ENCODE data around the gene KCTD17. TPM values are rescaled to one million over a fixed set of nuclear protein-coding genes. Genes with fewer than 3 reads are reported as not detected.

KCTD17 gene
- total and polyA plus RNA-seq, 2 of the 4 experiments (the other 2 are of a cell fraction) = 28.3 to 37.3 TPM

DNA sequence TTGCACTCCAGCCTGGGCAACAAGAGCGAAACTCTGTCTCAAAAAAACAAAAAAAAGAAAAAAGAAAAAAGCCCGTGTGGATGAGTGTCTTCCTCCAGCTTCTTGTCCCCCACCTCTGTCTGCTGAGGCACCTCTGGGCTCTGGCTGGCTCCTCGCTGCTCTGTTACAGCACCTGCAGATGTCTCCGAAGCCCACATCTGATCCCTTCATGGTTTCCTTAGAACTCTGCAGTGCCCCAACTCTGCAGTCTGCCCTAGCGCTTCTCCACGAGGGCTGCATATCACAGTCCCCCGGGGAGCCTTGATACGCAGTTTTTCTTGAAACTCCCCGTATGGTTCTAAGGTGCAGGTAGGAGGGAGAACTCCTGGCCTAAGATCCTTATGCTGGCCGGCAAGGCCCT, 15.9 kb downstream of the KCTD17 start:
- no peak for TF ChIP-seq USF2 (IDR thresholded peaks at IDR 0.05; ENCODE audit: low read depth, low read length)
- TF ChIP-seq RAD21 (IDR thresholded peaks at IDR 0.05; ENCODE audit: low read length) = no peak
- TF ChIP-seq MAFK (IDR thresholded peaks at IDR 0.05; ENCODE audit: low read depth, low read length) = no peak
- WGBS, 2 experiments (ENCODE audit: extremely low coverage in 2 of 2, insufficient read length in 1 of 2) = 80% methylated on average over 1 of the region's 10 CpGs; no CpG with 5 or more reads in 1 of the 2 experiments
- Histone ChIP-seq H4K5ac (ENCODE audit: low read depth, low read length) (no peak overlapping the region), H3K27ac (ENCODE audit: insufficient read depth, low read length) (no peak overlapping the region), H3K9me3 (ENCODE audit: control insufficient read depth, insufficient read depth, low read length) (no peaks in the 10 kb centered on the region), H2BK5ac (ENCODE audit: low read depth, low read length, poor library complexity, severe bottlenecking) (no peak overlapping the region), H3K4me2 (ENCODE audit: low read depth, low read length) (no peak overlapping the region), H3K79me1 (ENCODE audit: low read depth in 1 of 2, low read length in 2 of 2) (no peaks in the 10 kb centered on the region), H3K9me1 (ENCODE audit: insufficient read depth, low read length) (no peaks in the 10 kb centered on the region), H4K8ac (ENCODE audit: low read depth in 2 of 2, low read length in 2 of 2) (no peak overlapping the region), H3K4ac (ENCODE audit: low read depth, low read length) (no peak overlapping the region), H3K18ac (ENCODE audit: low read depth, low read length) (no peak overlapping the region), H3K4me1 (ENCODE audit: control insufficient read depth, insufficient read depth, low read length) (no peaks in the 10 kb centered on the region), H3K23ac (ENCODE audit: low read depth, low read length) (no peak overlapping the region), H3K56ac (ENCODE audit: extremely low read depth, insufficient read depth, low read length) (no peak overlapping the region), H4K91ac (ENCODE audit: insufficient read depth, low read depth, low read length) (no peak overlapping the region), H3K14ac (replicated peaks; ENCODE audit: low read depth, low read length) (no peak overlapping the region), H4K20me1 (ENCODE audit: insufficient read depth, low read length) (no peaks in the 10 kb centered on the region), H3K36me3 (ENCODE audit: control insufficient read depth, insufficient read depth, low read length) (no peaks in the 10 kb centered on the region; the same call in 1 of the 2 replicates), H2AK5ac (ENCODE audit: low read depth, low read length) (no peak overlapping the region), H3K9ac (ENCODE audit: low read depth, low read length) (no peak overlapping the region), H3K27me3 (ENCODE audit: control insufficient read depth, insufficient read depth, low read length) (peaks cover 27% of the 10 kb centered on the region), H3K4me3 (ENCODE audit: insufficient read depth, low read depth, low read length) (no peak overlapping the region), H2AK9ac (replicated peaks; ENCODE audit: low read depth, low read length, poor library complexity) (no peak overlapping the region), H2BK120ac (ENCODE audit: low read depth, low read length) (no peak overlapping the region), H2AFZ (replicated peaks; ENCODE audit: low read length, poor library complexity) (peak overlapping the region; percentile 14), H2BK15ac (ENCODE audit: low read depth, low read length) (no peak overlapping the region), H2BK20ac (ENCODE audit: low read depth, low read length) (no peak overlapping the region)
- CTCF ChIA-PET = interaction anchor here (0.6 kb wide), 1 partner anchor 90 kb away, joined by 3 read pairs; no protein-coding TSS in a partner anchor
- no peak for ATAC-seq (ENCODE audit: low read depth)
- in situ Hi-C loops (cut with MboI; ENCODE audit: low sequenced_read_pairs) (no loop called here), dilution Hi-C loops (cut with HindIII; ENCODE audit: low sequenced_read_pairs, unreplicated experiment) (no loop called here), intact Hi-C loops (cut with micrococcal nuclease) (no loop called here)
- no TSS peak for BruUV-seq (replicated peaks)
- no peak for DNase-seq
- POLR2A ChIA-PET (ENCODE audit: unreplicated experiment) = no interaction called here

All from IMR-90 (cell line).